Measurements from ENCODE around the gene IVD.

IVD gene

GRCh38 chr15:40399370-40399769 is 6.2 kb upstream of the IVD start:
- H3K4me3 ChIP-seq (ENCODE audit: low read depth, low read length), result no peak overlapping the region
- TF ChIP-seq CTCF (IDR thresholded peaks at IDR 0.05; ENCODE audit: insufficient read depth, low read depth, low read length, missing control alignments), result no peak
- DNase-seq (ENCODE audit: low read depth), result no peak

GRCh38 chr15:40407330-40407990 is 1.9 kb downstream of the IVD start:
- TF ChIP-seq CTCF (IDR thresholded peaks at IDR 0.05; ENCODE audit: insufficient read depth, low read depth, low read length, missing control alignments), result no peak
- H3K4me3 ChIP-seq (ENCODE audit: low read depth, low read length), result 0 out of 2 replicates have a peak overlapping the region, but pooled peaks have one; percentile 15
- DNase-seq (ENCODE audit: low read depth), result peak; percentile 78

GRCh38 chr15:40409366-40409765 is 3.8 kb downstream of the IVD start:
- H3K4me3 ChIP-seq (ENCODE audit: low read depth, low read length), result no peak overlapping the region
- no peak for TF ChIP-seq CTCF (IDR thresholded peaks at IDR 0.05; ENCODE audit: insufficient read depth, low read depth, low read length, missing control alignments)
- DNase-seq (ENCODE audit: low read depth), result peak; percentile 80

GRCh38 chr15:40410476-40410875 is 4.9 kb downstream of the IVD start:
- no peak for TF ChIP-seq CTCF (IDR thresholded peaks at IDR 0.05; ENCODE audit: insufficient read depth, low read depth, low read length, missing control alignments)
- DNase-seq (ENCODE audit: low read depth), result no peak

GRCh38 chr15:40412095-40412759 is 6.6 kb downstream of the IVD start:
- DNase-seq (ENCODE audit: low read depth), result no peak
- no peak for TF ChIP-seq CTCF (IDR thresholded peaks at IDR 0.05; ENCODE audit: insufficient read depth, low read depth, low read length, missing control alignments)
- H3K4me3 ChIP-seq (ENCODE audit: low read depth, low read length), result no peak overlapping the region

More at GRCh38 chr15:40410476-40410875, 4.9 kb downstream of the IVD start:
- no peak overlapping the region for H3K4me3 ChIP-seq (ENCODE audit: low read depth, low read length)

DNA sequence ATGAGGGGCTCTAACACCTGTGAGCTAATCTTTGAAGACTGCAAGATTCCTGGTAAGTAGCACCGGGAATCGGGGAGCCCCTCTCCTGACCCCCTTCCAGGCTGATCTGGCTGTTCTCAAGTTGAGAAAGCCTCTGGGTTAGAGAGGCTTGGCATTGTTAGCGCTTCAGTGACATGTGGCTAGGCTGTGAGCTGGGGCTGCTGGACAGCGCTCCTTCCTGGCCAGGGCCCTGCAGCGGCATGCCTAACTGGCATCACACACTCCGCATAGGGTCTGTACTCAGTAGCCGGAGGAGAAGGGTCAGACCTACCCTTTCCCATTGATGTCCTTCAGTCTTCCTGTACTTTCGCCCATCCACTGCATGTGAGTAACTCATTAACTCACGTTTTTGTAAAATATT is 7.4 kb downstream of the IVD start:
- DNase-seq (ENCODE audit: low read depth), result no peak
- TF ChIP-seq CTCF (IDR thresholded peaks at IDR 0.05; ENCODE audit: insufficient read depth, low read depth, low read length, missing control alignments), result no peak
- no peak overlapping the region for H3K4me3 ChIP-seq (ENCODE audit: low read depth, low read length)

All from GM12865 (cell line).